Measurements from ENCODE around the gene FRMD4A.

DNA sequence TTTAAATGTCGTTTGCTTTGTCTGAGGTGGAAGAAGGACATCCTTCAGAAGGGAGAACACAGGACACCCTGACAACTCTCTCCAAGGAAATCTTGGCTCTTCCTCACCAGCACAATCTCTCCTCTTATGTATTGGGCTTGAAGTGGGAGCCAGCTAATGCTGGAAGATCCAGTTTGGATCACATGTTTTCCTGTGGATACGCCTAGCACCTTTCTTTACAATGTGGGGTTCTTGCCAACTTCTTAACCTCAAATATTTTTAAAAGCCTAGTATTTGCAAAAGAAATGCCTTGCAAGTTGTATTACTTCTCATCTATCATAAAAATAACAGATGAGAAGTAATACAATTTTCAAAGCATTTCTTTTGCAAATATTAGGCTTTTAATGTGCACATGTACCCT, 76.4 kb downstream of the FRMD4A start:
- TF ChIP-seq POLR2A (IDR thresholded peaks at IDR 0.05; ENCODE audit: low read depth, low read length) (no peak), POLR2AphosphoS5 (IDR thresholded peaks at IDR 0.05; ENCODE audit: low read depth, low read length) (no peak)
